Bronchial epithelial cell (primary cell): Measurements from ENCODE around the gene HDAC4. TPM values are rescaled to one million over a fixed set of nuclear protein-coding genes. Genes with fewer than 3 reads are reported as not detected.

Source experiments
- DNase-seq: peaks from one replicate; pipeline ENCODE4 v3.0.0-alpha.2; 2010; ENCODE audit warnings: low read depth
- FAIRE-seq: peaks from 2 replicates; lab custom pipeline; 2011; peaks lifted over from hg19 to GRCh38; lab: Jason Lieb, UNC
- H3K27me3 ChIP-seq: 2 replicates; pipeline ENCODE4 v1.5.1; 2011; ENCODE audit warnings: low read length; ENCODE audit not compliant: control insufficient read depth, insufficient read depth
- H3K36me3 ChIP-seq: 2 replicates; pipeline ENCODE4 v1.5.1; 2011; ENCODE audit warnings: low read length; ENCODE audit not compliant: control insufficient read depth, insufficient read depth
- H3K4me3 ChIP-seq: 2 replicates; pipeline ENCODE4 v1.5.1; 2011; ENCODE audit warnings: mild to moderate bottlenecking, low read depth, low read length, control low read depth
- total RNA-seq: library from RNA; depleted of rRNA; stranded (reverse); fragments of >200 nt; gene quantifications from 2 replicates; pipeline ENCODE4 v1.2.1, GENCODE V29; 2014
- TF ChIP-seq, protein P1 (sequence below): IDR thresholded peaks from 2 replicates; pipeline ENCODE4 v1.5.1; 2011; ENCODE audit warnings: mild to moderate bottlenecking, moderate library complexity, low read length, control low read depth, inconsistent platforms; ENCODE audit not compliant: insufficient read depth, severe bottlenecking

Gene HDAC4
- total RNA-seq, 1 donor from 2014 or later: 5.3 TPM

DNA sequence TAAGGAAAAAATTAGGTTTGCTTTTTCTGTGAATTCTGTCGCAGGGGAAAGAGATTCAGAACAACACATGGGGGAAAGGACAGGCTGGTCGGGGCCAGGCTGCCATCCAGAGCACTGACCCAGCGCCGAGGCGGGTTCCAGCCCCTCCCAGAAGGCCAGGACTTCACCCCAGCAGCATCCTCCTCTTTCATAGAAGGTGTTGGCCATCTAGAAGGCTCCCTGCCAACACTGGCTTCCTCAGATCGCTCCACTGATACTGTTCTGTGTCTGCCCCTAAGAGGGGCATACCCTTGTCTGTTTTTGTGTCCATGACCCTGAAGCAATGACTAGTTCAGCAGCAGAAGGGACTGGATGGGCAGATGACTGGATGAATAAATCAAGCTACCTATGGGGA is 144.5 kb downstream of the HDAC4 start:
- no peaks in the 10 kb centered on the region for H3K36me3 ChIP-seq
- H3K4me3 ChIP-seq: no peak overlapping the region
- no peak for DNase-seq
- FAIRE-seq: no peak
- TF ChIP-seq, protein P1, sequence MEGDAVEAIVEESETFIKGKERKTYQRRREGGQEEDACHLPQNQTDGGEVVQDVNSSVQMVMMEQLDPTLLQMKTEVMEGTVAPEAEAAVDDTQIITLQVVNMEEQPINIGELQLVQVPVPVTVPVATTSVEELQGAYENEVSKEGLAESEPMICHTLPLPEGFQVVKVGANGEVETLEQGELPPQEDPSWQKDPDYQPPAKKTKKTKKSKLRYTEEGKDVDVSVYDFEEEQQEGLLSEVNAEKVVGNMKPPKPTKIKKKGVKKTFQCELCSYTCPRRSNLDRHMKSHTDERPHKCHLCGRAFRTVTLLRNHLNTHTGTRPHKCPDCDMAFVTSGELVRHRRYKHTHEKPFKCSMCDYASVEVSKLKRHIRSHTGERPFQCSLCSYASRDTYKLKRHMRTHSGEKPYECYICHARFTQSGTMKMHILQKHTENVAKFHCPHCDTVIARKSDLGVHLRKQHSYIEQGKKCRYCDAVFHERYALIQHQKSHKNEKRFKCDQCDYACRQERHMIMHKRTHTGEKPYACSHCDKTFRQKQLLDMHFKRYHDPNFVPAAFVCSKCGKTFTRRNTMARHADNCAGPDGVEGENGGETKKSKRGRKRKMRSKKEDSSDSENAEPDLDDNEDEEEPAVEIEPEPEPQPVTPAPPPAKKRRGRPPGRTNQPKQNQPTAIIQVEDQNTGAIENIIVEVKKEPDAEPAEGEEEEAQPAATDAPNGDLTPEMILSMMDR: no peak
- no peaks in the 10 kb centered on the region for H3K27me3 ChIP-seq

DNA sequence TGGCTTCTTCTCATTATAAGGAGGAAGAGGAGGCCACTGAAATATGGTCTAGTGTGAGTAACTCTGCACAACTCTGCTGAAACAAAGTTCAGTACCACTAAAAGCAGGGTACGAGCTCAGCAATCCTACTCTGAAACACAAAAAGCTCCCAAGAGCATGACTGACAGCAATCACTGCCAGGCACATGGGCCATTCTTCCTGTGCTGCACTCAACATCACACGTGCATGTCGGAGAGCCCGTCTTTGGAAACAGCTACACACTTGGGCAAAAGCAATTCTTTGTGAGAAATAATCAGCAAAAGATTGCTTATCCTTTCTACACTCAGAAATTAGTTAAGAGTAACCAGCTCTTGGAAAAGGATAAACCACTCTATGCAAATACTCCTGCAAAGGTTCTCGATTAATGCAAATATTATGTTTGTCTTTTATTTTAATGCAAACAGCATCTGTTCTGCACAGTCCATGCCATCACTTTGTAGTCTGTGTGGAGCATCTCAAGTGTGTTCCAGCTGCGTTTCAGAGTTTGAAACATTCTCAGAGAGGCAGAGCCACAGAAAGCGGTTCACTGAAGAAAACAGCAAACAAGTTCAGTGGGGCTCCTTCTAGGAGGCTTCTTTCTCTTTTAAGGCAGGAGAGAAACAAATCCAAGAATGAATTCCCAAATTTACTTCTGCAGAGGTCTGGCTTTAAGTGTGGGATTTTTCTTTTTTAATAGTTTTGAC is 145.0 kb downstream of the HDAC4 start:
- Histone ChIP-seq H3K4me3 (no peak overlapping the region), H3K36me3 (no peaks in the 10 kb centered on the region), H3K27me3 (no peaks in the 10 kb centered on the region)
- DNase-seq (no peak), FAIRE-seq (no peak)
- TF ChIP-seq, protein P1: no peak

DNA sequence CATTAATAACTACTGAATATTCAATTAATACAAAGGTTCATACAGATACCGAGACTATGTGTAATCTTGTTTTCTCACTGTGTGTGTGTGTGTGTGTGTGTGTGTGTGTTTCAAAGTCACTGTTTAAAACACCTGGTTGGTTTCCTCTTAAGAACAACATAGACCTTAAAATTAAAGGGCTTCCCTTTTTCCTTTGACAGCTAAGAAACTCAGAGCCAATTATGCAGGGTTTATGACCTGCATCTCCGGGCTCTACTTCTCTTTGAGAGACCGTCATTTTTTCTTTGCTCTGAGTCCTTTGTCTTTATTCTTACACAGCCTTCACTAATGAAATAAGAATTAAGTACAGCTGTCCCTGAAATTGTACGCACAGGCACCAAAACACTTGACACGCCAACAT is 145.6 kb downstream of the HDAC4 start:
- Histone ChIP-seq H3K4me3 (no peak overlapping the region), H3K27me3 (no peaks in the 10 kb centered on the region), H3K36me3 (no peaks in the 10 kb centered on the region)
- no peak for FAIRE-seq
- no peak for DNase-seq
- TF ChIP-seq, protein P1: no peak

DNA sequence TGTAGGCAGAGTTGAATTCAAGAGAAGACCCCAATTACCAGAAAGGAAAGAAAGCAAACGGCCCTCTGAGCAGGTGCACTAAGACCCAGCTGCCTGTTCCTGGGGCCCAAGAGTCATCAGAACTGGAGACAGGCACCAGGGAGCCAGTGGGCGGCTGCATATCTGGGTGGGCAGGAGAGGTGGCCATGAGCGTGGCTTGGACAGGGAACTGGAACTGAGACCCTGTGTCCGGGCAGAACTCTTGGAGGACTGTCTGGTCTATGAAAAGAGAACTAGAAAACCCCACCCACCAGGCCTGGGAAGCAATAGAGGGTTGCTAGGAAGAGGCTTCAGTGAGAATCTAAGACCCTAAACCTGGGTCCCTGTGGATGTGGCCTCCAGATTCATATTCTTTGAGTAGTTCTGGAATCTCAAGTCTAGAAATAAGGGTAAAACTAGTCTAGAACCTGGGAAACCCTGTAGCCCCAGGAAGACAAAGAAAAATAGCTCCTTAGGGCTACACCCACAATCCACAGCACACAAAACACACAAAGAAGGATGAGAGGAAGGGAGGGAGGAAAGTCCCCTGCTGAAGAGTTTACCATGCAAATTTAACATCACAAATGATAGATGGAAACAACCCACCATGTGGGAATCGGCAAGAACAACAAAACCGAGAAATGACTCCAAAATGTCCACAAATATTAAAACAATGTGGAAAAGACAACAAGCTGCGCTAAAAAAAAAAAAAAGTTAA is 147.0 kb downstream of the HDAC4 start:
- H3K36me3 ChIP-seq: no peaks in the 10 kb centered on the region
- FAIRE-seq (no peak), DNase-seq (no peak)
- no peak overlapping the region for H3K4me3 ChIP-seq
- no peaks in the 10 kb centered on the region for H3K27me3 ChIP-seq
- TF ChIP-seq, protein P1: no peak

DNA sequence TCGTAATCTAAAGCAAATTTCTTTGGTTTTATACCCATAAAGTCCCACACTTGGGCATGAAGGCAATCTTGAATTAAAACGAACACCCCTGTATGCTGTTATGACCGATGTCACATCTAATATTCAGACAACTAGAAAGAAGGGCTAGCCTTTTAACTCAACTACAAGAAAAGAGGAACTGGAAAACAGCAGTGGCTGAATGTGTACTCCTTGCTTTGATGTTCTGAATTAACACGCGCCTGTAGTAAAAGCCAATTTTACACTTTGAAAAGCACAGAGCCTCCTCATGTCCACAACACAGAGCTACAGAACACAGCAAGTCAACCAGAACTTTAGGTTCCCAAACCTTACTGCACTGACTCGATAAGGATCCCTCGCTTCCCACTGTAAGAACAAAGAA is 147.6 kb downstream of the HDAC4 start:
- DNase-seq (no peak), FAIRE-seq (no peak)
- TF ChIP-seq, protein P1: no peak
- H3K36me3 ChIP-seq: no peaks in the 10 kb centered on the region
- no peak overlapping the region for H3K4me3 ChIP-seq
- H3K27me3 ChIP-seq: no peaks in the 10 kb centered on the region

DNA sequence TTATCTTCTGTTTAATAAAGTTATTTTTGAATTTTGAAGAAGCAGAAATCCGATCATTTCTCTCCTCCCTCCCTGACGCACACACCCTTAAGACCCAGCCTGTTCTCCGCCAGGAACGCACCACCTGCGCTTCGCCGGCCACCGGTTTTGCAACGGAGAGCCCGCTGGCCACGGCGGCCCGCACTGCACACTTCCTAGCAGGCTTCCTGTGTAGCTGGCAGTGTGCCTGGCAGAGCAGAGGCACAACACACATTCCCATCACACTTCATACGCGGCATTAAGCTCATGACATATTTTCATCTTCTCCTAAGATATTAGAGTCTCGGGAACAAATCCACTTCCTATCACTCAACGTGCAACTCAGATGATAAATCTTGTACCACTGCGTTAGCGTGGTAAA is 148.0 kb downstream of the HDAC4 start:
- FAIRE-seq: no peak
- TF ChIP-seq, protein P1: no peak

More for the DNA sequence above, 148.0 kb downstream of the HDAC4 start:
- DNase-seq: no peak
- H3K27me3 ChIP-seq: no peaks in the 10 kb centered on the region
- H3K4me3 ChIP-seq: no peak overlapping the region
- H3K36me3 ChIP-seq: no peaks in the 10 kb centered on the region
